WERI-Rb-1 (cell line): ENCODE measurements around the gene NR6A1.

Experiments
- DNase-seq: peaks from one replicate; pipeline ENCODE4 v3.0.0-alpha.2; 2020
- H3K27ac ChIP-seq: fragments of 250-450 bp; sonication (Bioruptor Pico); 2 replicates; pipeline ENCODE4 v1.5.1; 2020; ENCODE audit warnings: mild to moderate bottlenecking, moderate library complexity
- H3K27me3 ChIP-seq: fragments of 250-450 bp; sonication (Bioruptor Pico); 2 replicates; pipeline ENCODE4 v1.5.1; 2021; ENCODE audit warnings: mild to moderate bottlenecking, low read depth, moderate library complexity; ENCODE audit not compliant: insufficient read depth, severe bottlenecking
- H3K36me3 ChIP-seq: fragments of 250-450 bp; sonication (Bioruptor Pico); 2 replicates; pipeline ENCODE4 v1.5.1; 2020; ENCODE audit warnings: mild to moderate bottlenecking, moderate library complexity
- H3K4me3 ChIP-seq: 2 replicates; pipeline ENCODE4 v1.5.1; 2011; ENCODE audit warnings: low read depth, mild to moderate bottlenecking, control low read depth, low read length
- H3K9me3 ChIP-seq: fragments of 250-450 bp; sonication (Bioruptor Pico); 2 replicates; pipeline ENCODE4 v1.5.1; 2021; ENCODE audit warnings: mild to moderate bottlenecking, moderate library complexity; ENCODE audit not compliant: severe bottlenecking
- CTCF ChIP-seq: IDR thresholded peaks from 2 replicates; pipeline ENCODE4 v1.5.1; 2011; ENCODE audit warnings: low read depth, mild to moderate bottlenecking, control low read depth, inconsistent platforms, low read length

The NR6A1 gene

GRCh38 chr9:124583134-124583533 is 188.0 kb downstream of the NR6A1 start:
- H3K27me3 ChIP-seq: no peaks in the 10 kb centered on the region
- H3K36me3 ChIP-seq: no peaks in the 10 kb centered on the region
- TF ChIP-seq CTCF: no peak
- H3K9me3 ChIP-seq: peaks cover 12% of the 10 kb centered on the region
- H3K4me3 ChIP-seq: no peak overlapping the region
- no peak overlapping the region for H3K27ac ChIP-seq
- no peak for DNase-seq

- no peaks in the 10 kb centered on the region for H3K36me3 ChIP-seq
- no peak for DNase-seq
- no peak overlapping the region for H3K4me3 ChIP-seq
- H3K27ac ChIP-seq: no peak overlapping the region
- H3K27me3 ChIP-seq: no peaks in the 10 kb centered on the region
- peaks cover 12% of the 10 kb centered on the region for H3K9me3 ChIP-seq
- TF ChIP-seq CTCF: no peak
Observed at GRCh38 chr9:124580186-124580585, 190.9 kb downstream of the NR6A1 start.

- no peaks in the 10 kb centered on the region for H3K36me3 ChIP-seq
- no peak overlapping the region for H3K27ac ChIP-seq
- no peak overlapping the region for H3K4me3 ChIP-seq
- peak; percentile 23 for DNase-seq
- H3K27me3 ChIP-seq: no peaks in the 10 kb centered on the region
- H3K9me3 ChIP-seq: peaks cover 9% of the 10 kb centered on the region
- no peak for TF ChIP-seq CTCF
Observed at GRCh38 chr9:124576751-124577150, 194.4 kb downstream of the NR6A1 start.

GRCh38 chr9:124574534-124575375 is 196.4 kb downstream of the NR6A1 start:
- peaks cover 3% of the 10 kb centered on the region for H3K9me3 ChIP-seq
- no peaks in the 10 kb centered on the region; the same call in 1 of the 2 replicates for H3K36me3 ChIP-seq
- peak; percentile 57 for DNase-seq
- no peaks in the 10 kb centered on the region for H3K27me3 ChIP-seq
- H3K27ac ChIP-seq: no peak overlapping the region
- no peak overlapping the region for H3K4me3 ChIP-seq
- TF ChIP-seq CTCF: no peak

GRCh38 chr9:124570942-124571666 is 200.0 kb downstream of the NR6A1 start:
- Histone ChIP-seq H3K27me3 (no peaks in the 10 kb centered on the region), H3K4me3 (no peak overlapping the region), H3K27ac (no peak overlapping the region), H3K36me3 (no peaks in the 10 kb centered on the region; the same call in 1 of the 2 replicates), H3K9me3 (no peaks in the 10 kb centered on the region)
- DNase-seq: no peak
- TF ChIP-seq CTCF: no peak
